Measurements from ENCODE around the gene RAB11A.

DNA sequence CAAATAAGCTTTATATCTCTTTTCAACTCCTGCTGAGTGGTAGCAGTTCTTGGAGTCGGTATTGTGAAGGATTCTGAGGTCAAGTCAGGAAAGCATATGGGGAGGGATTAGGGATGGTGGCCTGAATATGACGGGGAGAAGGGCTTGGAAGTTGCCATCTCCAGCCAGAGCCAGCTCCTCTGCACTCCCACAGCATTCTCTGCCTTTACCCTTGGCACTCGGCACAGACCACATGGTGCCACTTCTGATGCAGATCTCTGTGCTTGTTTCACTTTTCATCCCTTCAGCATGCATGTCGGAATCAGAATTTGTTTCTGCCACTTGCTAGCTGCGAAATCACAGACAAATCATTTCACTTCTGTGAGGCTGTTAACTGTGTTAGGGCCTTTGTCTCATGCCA lies 52.5 kb downstream of the RAB11A start:
- TF ChIP-seq CTCF (IDR thresholded peaks at IDR 0.05), result no peak
- no peak for TF ChIP-seq POLR2A (IDR thresholded peaks at IDR 0.05)
